Testis (tissue), 2 donors: ENCODE measurements around the gene NTNG2.

Experiments
- CTCF ChIP-seq, 3 experiments: fragments of 450-650 bp in 2 of 3; fragments of 200-600 bp in 1 of 3; sonication (generic) in 1 of 3; IDR thresholded peaks; one replicate each; pipeline ENCODE4 v1.5.1; 2016 to 2019; ENCODE audit warnings: antibody characterized with exemption in 3 of 3, mild to moderate bottlenecking in 2 of 3, moderate library complexity in 1 of 3
- POLR2A ChIP-seq: fragments of 450-650 bp; IDR thresholded peaks from one replicate; pipeline ENCODE4 v1.6.1; 2017; ENCODE audit warnings: antibody characterized with exemption, mild to moderate bottlenecking, moderate library complexity

- no peak for TF ChIP-seq POLR2A
- TF ChIP-seq CTCF (IDR thresholded peaks at IDR 0.05) = no peak
Measured at GRCh38 chr9:132172185-132172584, 10.3 kb downstream of the NTNG2 start.
